Loucy (cell line): ENCODE data around the gene HAUS2.

Source experiments
- H2AFZ ChIP-seq: fragments of 200-600 bp; sonication (generic); 2 replicates; pipeline ENCODE4 v1.6.0; 2016; ENCODE audit warnings: antibody characterized with exemption, mild to moderate bottlenecking, low read length, moderate library complexity
- H3F3A ChIP-seq: fragments of 200-600 bp; 2 replicates; pipeline ENCODE4 v1.6.0; 2016; ENCODE audit warnings: antibody characterized with exemption, low read depth, mild to moderate bottlenecking
- H3K27me3 ChIP-seq: fragments of 200-600 bp; sonication (generic); 2 replicates; pipeline ENCODE4 v1.6.1; 2014; ENCODE audit warnings: low read length, mild to moderate bottlenecking; ENCODE audit not compliant: insufficient read depth, poor library complexity, severe bottlenecking
- H3K36me3 ChIP-seq: fragments of 200-600 bp; sonication (generic); 2 replicates; pipeline ENCODE4 v1.6.1; 2016; ENCODE audit warnings: low read length; ENCODE audit not compliant: insufficient read depth
- H3K4me1 ChIP-seq: fragments of 200-600 bp; sonication (generic); 2 replicates; pipeline ENCODE4 v1.5.1; 2014; ENCODE audit warnings: low read length, mild to moderate bottlenecking; ENCODE audit not compliant: insufficient read depth, poor library complexity, severe bottlenecking
- H3K4me2 ChIP-seq: fragments of 200-600 bp; sonication (generic); 2 replicates; pipeline ENCODE4 v1.6.0; 2014; ENCODE audit warnings: antibody characterized with exemption, low read length, low read depth, mild to moderate bottlenecking; ENCODE audit not compliant: poor library complexity, severe bottlenecking
- H3K4me3 ChIP-seq: fragments of 200-600 bp; sonication (generic); 2 replicates; pipeline ENCODE4 v1.5.1; 2014; ENCODE audit warnings: low read length, mild to moderate bottlenecking, mixed read lengths; ENCODE audit not compliant: poor library complexity, severe bottlenecking
- H3K79me2 ChIP-seq: fragments of 200-600 bp; sonication (generic); 2 replicates; pipeline ENCODE4 v1.6.1; 2014; ENCODE audit warnings: low read length; ENCODE audit not compliant: insufficient read depth
- H3K9ac ChIP-seq: fragments of 200-600 bp; sonication (generic); 2 replicates; pipeline ENCODE4 v1.6.0; 2014; ENCODE audit warnings: mild to moderate bottlenecking, low read depth, low read length, moderate library complexity; ENCODE audit not compliant: poor library complexity, severe bottlenecking
- H3K9me2 ChIP-seq: fragments of 200-600 bp; sonication (generic); replicated peaks from 2 replicates; pipeline ENCODE4 v1.6.1; 2016; ENCODE audit warnings: low read depth, low read length, mixed read lengths
- H3K9me3 ChIP-seq: fragments of 200-600 bp; sonication (generic); 2 replicates; pipeline ENCODE4 v1.6.1; 2014; ENCODE audit warnings: mild to moderate bottlenecking, antibody characterized with exemption, low read length, low read depth; ENCODE audit not compliant: insufficient read depth
- H4K20me1 ChIP-seq: fragments of 200-600 bp; sonication (generic); 2 replicates; pipeline ENCODE4 v1.6.0; 2014; ENCODE audit warnings: antibody characterized with exemption, low read length, mild to moderate bottlenecking; ENCODE audit not compliant: insufficient read depth, poor library complexity, severe bottlenecking
- CTCF ChIP-seq: fragments of 200-600 bp; sonication (generic); conservative IDR thresholded peaks from 2 replicates; pipeline ENCODE4 v1.5.1; 2014; ENCODE audit warnings: mild to moderate bottlenecking, antibody characterized with exemption, low read length
- EZH2phosphoT487 ChIP-seq: fragments of 200-600 bp; IDR thresholded peaks from 2 replicates; pipeline ENCODE4 v1.6.1; 2018; ENCODE audit warnings: antibody characterized with exemption, mild to moderate bottlenecking, moderate library complexity, borderline replicate concordance

HAUS2 gene

DNA sequence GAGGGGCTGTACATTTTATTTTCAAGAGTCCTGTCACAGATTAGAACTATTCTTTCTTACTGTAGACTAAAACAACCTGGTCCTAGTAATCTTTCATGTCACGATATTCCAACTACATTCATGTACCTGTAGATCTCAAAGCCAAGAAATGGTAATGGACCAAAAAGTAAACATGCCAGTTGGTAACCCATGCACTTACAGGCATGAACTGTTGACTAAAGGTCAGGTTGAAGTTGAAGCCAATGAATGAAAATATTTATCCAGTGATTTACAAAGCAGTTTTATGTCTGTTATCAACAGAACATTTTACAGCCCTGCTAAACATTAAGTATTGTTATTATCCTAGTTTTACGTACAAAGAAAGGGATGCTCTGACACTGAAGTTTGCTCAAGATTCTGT is 25.3 kb upstream of the HAUS2 start:
- no peak overlapping the region for H3K4me2 ChIP-seq
- H3K36me3 ChIP-seq: peaks cover 14% of the 10 kb centered on the region; the same call in 1 of the 2 replicates
- no peaks in the 10 kb centered on the region for H3K79me2 ChIP-seq

GRCh38 chr15:42528970-42529369 is 19.7 kb upstream of the HAUS2 start:
- Histone ChIP-seq H3K9me3 (no peaks in the 10 kb centered on the region), H3K27me3 (no peaks in the 10 kb centered on the region), H3K79me2 (no peaks in the 10 kb centered on the region), H3K4me3 (no peak overlapping the region), H4K20me1 (no peaks in the 10 kb centered on the region), H3K9ac (no peak overlapping the region), H3K4me2 (no peak overlapping the region), H3K9me2 (no peaks in the 10 kb centered on the region), H3K36me3 (peaks cover 37% of the 10 kb centered on the region; the same call in 1 of the 2 replicates), H3K4me1 (no peaks in the 10 kb centered on the region), H2AFZ (no peak overlapping the region), H3F3A (no peaks in the 10 kb centered on the region)
- TF ChIP-seq CTCF (no peak), EZH2phosphoT487 (no peak)

More for the DNA sequence above, 25.3 kb upstream of the HAUS2 start:
- Histone ChIP-seq H3K4me1 (no peaks in the 10 kb centered on the region), H3K27me3 (no peaks in the 10 kb centered on the region), H3K9me3 (no peaks in the 10 kb centered on the region), H3K9ac (no peak overlapping the region), H3F3A (no peaks in the 10 kb centered on the region), H4K20me1 (no peaks in the 10 kb centered on the region), H2AFZ (no peak overlapping the region), H3K4me3 (no peak overlapping the region), H3K9me2 (no peaks in the 10 kb centered on the region)
- TF ChIP-seq CTCF (no peak), EZH2phosphoT487 (no peak)

GRCh38 chr15:42533246-42533645 is 15.4 kb upstream of the HAUS2 start:
- no peaks in the 10 kb centered on the region for H3K4me1 ChIP-seq
- no peaks in the 10 kb centered on the region for H3K9me3 ChIP-seq
- no peaks in the 10 kb centered on the region for H3K27me3 ChIP-seq
- H3K36me3 ChIP-seq: peaks cover 32% of the 10 kb centered on the region; the same call in 1 of the 2 replicates
- H3F3A ChIP-seq: no peaks in the 10 kb centered on the region
- no peak for TF ChIP-seq CTCF
- no peak for TF ChIP-seq EZH2phosphoT487
- no peak overlapping the region for H3K4me2 ChIP-seq
- no peak overlapping the region for H3K4me3 ChIP-seq
- no peaks in the 10 kb centered on the region for H4K20me1 ChIP-seq
- H3K9me2 ChIP-seq: no peaks in the 10 kb centered on the region
- no peak overlapping the region for H2AFZ ChIP-seq
- no peak overlapping the region for H3K9ac ChIP-seq
- H3K79me2 ChIP-seq: no peaks in the 10 kb centered on the region
